Measurements from ENCODE around the gene ABCA4. TPM values are rescaled to one million over a fixed set of nuclear protein-coding genes. Genes with fewer than 3 reads are reported as not detected.
"Not testable (repeated sequence)": the region's sequence is repeated elsewhere in the genome, so short reads cannot be mapped to it uniquely, and the experiment has no call there.

ABCA4 gene
- total RNA-seq, 1 experiment from 2014 or later, result 4.8 TPM

DNA sequence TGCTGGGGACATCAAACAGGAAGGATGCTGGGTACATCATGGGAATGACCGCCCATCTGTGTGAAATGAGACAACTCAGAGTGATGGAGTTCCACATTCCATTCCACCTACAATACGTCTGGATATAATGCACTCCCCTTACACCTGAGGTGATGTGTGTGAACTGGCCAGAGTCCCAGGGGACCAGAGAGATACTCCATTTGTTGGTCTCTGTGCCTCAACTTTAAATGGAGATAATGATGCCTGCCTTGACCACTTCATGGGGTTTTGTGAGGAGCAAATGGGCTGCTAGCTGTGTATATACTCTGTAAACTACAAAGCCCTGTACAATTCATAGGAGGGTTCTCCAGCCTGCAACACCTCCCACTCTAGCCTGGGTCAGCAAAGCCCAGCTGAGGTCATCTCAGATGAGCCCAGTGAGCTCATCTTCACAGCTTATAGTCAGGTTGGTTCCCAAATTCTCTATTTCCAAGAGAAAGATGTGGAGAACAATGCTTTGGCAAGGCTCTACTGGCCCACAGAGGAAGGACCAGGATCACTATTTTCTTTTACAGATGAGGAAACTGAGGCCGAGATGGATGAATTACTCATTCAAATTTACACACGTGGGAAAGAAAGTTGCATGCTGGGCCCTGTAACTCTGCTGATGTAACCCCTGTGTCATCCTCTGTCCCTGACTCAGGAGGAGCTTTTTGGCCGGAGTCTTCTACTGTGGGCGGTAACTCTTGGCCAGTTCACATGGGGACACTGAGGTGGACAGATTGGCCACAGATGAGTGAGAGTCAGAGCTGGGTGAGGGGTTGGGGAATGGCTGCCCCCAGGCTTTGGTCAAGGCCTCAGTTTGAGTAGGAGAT is 106.1 kb downstream of the ABCA4 start:
- peak; percentile 57 for DNase-seq
- Histone ChIP-seq H3K4me3 (no peak overlapping the region), H3K9me3 (no peaks in the 10 kb centered on the region), H3K36me3 (no peaks in the 10 kb centered on the region), H3K27me3 (no peaks in the 10 kb centered on the region)

DNA sequence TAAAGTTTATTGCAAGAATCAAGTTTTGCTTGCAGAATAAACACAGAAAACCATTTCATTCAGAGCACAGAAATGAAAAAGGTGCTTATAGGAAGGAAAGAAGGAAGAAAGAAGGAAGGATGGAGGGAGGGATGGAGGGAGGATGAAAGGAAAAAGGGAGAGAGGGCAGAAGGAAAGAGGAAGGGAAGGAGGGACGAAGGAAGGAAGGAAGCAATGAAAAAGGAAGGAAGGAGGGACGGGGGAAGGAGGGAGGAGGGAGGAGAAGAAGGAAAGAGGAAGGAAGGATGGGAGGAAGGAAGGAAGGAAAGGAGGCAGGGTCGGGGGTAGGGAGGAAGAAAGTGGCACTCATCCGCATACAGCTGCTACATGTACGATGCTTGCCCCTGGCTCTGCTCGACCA is 106.9 kb downstream of the ABCA4 start:
- Histone ChIP-seq H3K4me3 (no peak overlapping the region), H3K9me3 (no peaks in the 10 kb centered on the region), H3K27me3 (no peaks in the 10 kb centered on the region), H3K36me3 (no peaks in the 10 kb centered on the region)
- DNase-seq, result no peak

DNA sequence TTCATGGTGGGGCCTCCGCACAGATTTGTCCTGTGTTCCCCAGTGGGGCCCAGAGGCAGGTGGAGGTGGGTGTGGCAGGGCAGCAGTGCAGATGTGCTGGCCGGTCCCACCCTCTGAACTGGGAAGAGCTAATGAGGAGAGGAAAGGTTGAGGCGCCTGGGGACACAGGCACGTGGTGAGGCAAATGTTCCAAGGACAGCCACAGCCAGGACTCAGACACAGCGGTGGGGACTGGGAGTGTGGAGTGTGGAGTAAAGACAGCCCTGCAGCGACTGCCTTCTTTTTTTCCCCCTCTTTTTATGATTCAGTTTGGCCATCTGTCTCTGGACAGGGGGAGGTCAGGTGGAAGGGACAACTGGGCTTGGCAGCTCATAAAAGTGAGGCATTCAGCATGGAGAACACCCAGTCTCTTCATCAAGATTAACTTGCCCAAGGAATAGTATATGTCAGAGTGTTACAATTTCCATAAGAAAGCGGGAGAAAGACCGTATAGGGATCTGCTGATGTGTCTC is 107.5 kb downstream of the ABCA4 start:
- no peak overlapping the region for H3K4me3 ChIP-seq
- no peaks in the 10 kb centered on the region for H3K27me3 ChIP-seq
- H3K36me3 ChIP-seq, result no peaks in the 10 kb centered on the region
- no peak for DNase-seq
- no peaks in the 10 kb centered on the region for H3K9me3 ChIP-seq

- no peak for DNase-seq
- H3K36me3 ChIP-seq, result no peaks in the 10 kb centered on the region
- H3K9me3 ChIP-seq, result no peaks in the 10 kb centered on the region
- no peaks in the 10 kb centered on the region for H3K27me3 ChIP-seq
- H3K4me3 ChIP-seq, result no peak overlapping the region
These were observed 108.1 kb downstream of the ABCA4 start for GRCh38 chr1:94012708-94013366.

DNA sequence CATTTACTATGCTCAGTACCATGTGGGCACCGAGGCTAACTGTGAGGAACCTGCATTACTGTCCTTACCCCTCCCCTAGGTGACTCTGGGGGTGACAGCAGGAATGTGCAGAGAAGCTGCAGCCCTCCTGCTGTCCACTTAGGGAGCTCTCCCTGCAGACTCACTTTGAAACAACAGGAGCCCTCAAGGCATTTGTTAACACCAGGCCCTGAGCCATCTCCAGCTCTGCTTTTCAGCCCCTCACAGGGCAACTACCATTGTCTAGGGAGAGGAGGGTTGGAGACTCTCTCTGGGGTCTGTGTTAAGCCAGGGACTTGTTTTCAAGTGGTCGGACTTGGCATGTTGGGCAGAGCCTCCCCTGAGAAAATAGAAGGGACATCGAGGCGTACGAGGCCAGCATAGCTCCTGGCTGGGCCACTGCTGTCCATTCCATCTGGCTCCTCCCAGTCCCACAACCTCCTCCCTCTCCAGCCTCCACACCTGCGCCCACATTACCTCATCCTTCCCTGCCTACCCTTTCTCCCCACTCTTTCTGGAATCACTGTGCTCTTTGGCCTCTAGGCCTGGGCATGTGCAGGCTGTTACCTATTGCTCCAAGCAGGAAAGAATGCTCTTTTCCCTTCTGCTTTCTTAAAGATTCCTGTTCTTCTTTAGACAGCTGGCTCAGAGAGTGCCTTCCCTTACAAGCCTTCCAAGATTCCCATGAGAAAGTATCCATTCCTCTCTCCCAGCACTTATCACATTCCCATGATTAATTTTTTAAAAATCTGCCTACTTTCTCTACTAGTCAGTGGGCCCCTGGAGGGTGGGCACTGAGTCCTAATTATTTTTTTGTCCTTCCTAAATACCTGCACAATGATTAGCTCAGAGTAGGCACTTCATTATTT is 109.0 kb downstream of the ABCA4 start:
- Histone ChIP-seq H3K4me3 (no peak overlapping the region), H3K9me3 (no peaks in the 10 kb centered on the region), H3K36me3 (no peaks in the 10 kb centered on the region), H3K27me3 (no peaks in the 10 kb centered on the region)
- DNase-seq, result no peak

DNA sequence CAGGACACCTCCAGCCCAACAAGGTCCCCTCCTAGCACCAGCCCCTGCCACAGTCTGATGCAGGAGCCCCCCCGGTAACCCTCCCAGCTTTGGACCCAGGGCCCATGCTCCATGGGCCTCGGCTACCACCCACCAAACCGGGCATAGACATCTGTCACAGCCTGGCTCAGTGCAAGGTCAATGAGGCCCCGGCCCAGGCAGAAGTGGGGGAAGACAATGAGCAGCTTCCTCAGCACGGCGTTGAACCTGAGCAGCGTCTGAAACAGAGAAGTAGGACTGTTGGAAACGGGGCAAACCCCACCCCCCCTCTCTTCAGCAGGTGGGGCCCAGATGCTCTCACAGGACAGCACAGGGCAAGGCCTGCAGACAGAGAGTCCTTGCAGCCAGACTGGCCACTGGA is 109.8 kb downstream of the ABCA4 start:
- Histone ChIP-seq H3K9me3 (no peaks in the 10 kb centered on the region), H3K36me3 (no peaks in the 10 kb centered on the region), H3K4me3 (no peak overlapping the region), H3K27me3 (no peaks in the 10 kb centered on the region)
- no peak for DNase-seq

- DNase-seq, result no peak
- Histone ChIP-seq H3K36me3 (no peaks in the 10 kb centered on the region), H3K9me3 (no peaks in the 10 kb centered on the region), H3K4me3 (no peak overlapping the region), H3K27me3 (no peaks in the 10 kb centered on the region)
These were observed 111.6 kb downstream of the ABCA4 start for GRCh38 chr1:94009304-94009703.

- no peaks in the 10 kb centered on the region for H3K9me3 ChIP-seq
- no peak overlapping the region for H3K4me3 ChIP-seq
- no peak for DNase-seq
- no peaks in the 10 kb centered on the region for H3K27me3 ChIP-seq
- H3K36me3 ChIP-seq, result no peaks in the 10 kb centered on the region
These were observed 114.3 kb downstream of the ABCA4 start for GRCh38 chr1:94006604-94007003.

DNA sequence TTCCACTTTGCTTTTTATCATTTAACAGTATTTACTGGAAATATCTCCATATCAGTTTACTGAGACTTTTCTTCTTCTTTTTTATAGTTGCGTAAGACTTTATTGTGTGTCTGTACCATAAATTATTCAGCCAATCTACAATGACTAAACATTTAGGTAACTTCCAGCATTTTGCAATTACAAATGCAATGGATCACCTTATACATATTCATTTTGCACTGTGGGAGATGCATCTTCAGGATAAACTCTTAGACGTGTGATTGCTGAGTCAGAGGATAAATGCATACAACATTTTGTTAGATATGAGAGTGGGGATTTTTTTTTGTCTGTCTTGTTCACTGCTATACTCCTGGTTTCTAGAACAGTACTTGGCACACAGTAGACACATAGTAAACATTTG is 116.0 kb downstream of the ABCA4 start:
- no peak for DNase-seq
- H3K9me3 ChIP-seq, result no peaks in the 10 kb centered on the region
- no peaks in the 10 kb centered on the region for H3K27me3 ChIP-seq
- no peak overlapping the region for H3K4me3 ChIP-seq
- no peaks in the 10 kb centered on the region for H3K36me3 ChIP-seq

- no peaks in the 10 kb centered on the region for H3K9me3 ChIP-seq
- no peak overlapping the region for H3K4me3 ChIP-seq
- no peak for DNase-seq
- no peaks in the 10 kb centered on the region for H3K36me3 ChIP-seq
- no peaks in the 10 kb centered on the region for H3K27me3 ChIP-seq
These were observed 118.7 kb downstream of the ABCA4 start for GRCh38 chr1:94002046-94002787.

- no peaks in the 10 kb centered on the region for H3K27me3 ChIP-seq
- H3K36me3 ChIP-seq, result no peaks in the 10 kb centered on the region
- DNase-seq, result no peak
- no peak overlapping the region for H3K4me3 ChIP-seq
- H3K9me3 ChIP-seq, result no peaks in the 10 kb centered on the region
These were observed 119.4 kb downstream of the ABCA4 start for GRCh38 chr1:94001397-94002045.

DNA sequence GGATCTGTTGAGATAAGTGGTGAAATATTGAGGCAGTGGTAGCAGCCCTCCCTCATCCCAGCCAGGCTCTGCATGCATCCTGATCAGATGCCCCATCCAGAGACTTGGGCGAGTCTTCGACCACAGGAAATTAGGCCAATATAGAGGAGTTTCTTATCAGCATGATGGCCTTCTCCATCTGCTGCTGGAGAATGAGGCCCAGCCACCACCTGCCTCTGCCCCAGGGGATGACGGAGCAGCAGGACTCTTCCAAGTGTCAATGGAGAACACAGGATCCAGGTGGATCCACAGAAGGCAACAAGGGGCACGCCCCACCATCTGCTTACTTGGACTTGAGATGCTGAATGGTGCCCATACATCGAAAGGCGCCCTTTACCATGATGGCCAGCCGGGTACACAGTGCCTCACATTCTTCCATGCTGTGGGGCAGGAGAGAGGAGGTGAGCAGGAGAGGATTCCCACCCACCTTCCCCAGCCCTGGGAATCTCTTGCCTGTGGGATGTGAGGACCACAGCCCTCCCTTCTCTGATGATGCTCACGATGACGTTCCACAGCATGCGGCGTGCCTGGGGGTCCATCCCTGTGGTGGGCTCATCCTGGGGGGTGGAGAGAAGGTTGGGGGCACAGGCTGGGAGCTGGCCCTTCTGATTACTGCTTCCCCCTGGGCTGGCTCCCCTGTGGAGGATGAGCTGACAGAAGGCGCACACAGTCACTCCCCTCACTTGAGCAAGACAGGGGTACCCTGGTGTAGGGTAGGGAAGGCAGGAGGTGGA is 120.3 kb downstream of the ABCA4 start:
- no peak for DNase-seq
- Histone ChIP-seq H3K9me3 (no peaks in the 10 kb centered on the region), H3K36me3 (no peaks in the 10 kb centered on the region), H3K27me3 (no peaks in the 10 kb centered on the region), H3K4me3 (no peak overlapping the region)

- H3K9me3 ChIP-seq, result no peaks in the 10 kb centered on the region
- no peak for DNase-seq
- H3K4me3 ChIP-seq, result no peak overlapping the region
- no peaks in the 10 kb centered on the region for H3K36me3 ChIP-seq
- H3K27me3 ChIP-seq, result no peaks in the 10 kb centered on the region
These were observed 121.0 kb downstream of the ABCA4 start for GRCh38 chr1:93999840-94000415.

DNA sequence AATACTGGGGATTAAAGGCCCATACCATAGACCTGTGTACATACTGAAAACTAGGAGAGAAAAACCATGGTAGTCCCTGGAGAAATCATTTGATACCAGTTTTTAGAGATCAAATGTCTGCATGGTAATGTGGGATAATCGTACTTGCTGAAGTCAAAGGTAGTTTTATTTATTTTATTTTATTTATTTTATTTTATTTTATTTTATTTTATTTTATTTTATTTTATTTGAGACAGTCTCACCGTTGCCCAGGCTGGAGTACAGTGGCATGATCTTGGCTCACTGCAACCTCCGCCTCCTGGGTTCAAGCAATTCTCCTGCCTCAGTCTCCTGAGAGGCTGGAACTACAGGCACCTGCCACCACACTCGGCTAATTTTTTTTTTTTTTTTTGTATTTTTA is 122.4 kb downstream of the ABCA4 start:
- H3K4me3 ChIP-seq, H3K36me3 ChIP-seq, DNase-seq, H3K27me3 ChIP-seq, H3K9me3 ChIP-seq: not testable (repeated sequence)

- Histone ChIP-seq H3K27me3 (no peaks in the 10 kb centered on the region), H3K36me3 (no peaks in the 10 kb centered on the region), H3K9me3 (no peaks in the 10 kb centered on the region), H3K4me3 (no peak overlapping the region)
- DNase-seq, result no peak
These were observed 123.2 kb downstream of the ABCA4 start for GRCh38 chr1:93997756-93998155.
